Calu3 (cell line): Measurements from ENCODE around the gene BEAN1. TPM values are rescaled to one million over a fixed set of nuclear protein-coding genes. Genes with fewer than 3 reads are reported as not detected.
A peak's percentile ranks its signal among the peaks of the same experiment; 100 is the strongest.
"Not testable (repeated sequence)": the region's sequence is repeated elsewhere in the genome, so short reads cannot be mapped to it uniquely, and the experiment has no call there.

ENCODE experiments used
- BruUV-seq: library from RNA; stranded (reverse); fragments of 400-500 nt; replicated peaks from 2 replicates; lab custom pipeline; 2021; lab: Mats Ljungman, UMichigan
- CTCF ChIA-PET: fragments of 300-600 bp; sonication (Branson Sonifier 250); formaldehyde crosslinking; loops from one replicate; lab custom pipeline; 2022; ENCODE audit warnings: antibody characterized with exemption; lab: Charles Lee
- DNase-seq: peaks from one replicate; pipeline ENCODE4 v3.0.0; 2022
- H3K27ac Mint-ChIP-seq: one replicate; pipeline ENCODE4 v1.8.0; 2022; ENCODE audit warnings: mixed read lengths; ENCODE audit not compliant: unreplicated experiment
- H3K27me3 Mint-ChIP-seq: one replicate; pipeline ENCODE4 v1.8.0; 2022; ENCODE audit warnings: mixed read lengths; ENCODE audit not compliant: unreplicated experiment
- H3K36me3 Mint-ChIP-seq: one replicate; pipeline ENCODE4 v1.8.0; 2022; ENCODE audit warnings: mild to moderate bottlenecking, moderate library complexity, mixed read lengths; ENCODE audit not compliant: insufficient read depth, unreplicated experiment
- H3K4me1 Mint-ChIP-seq: one replicate; pipeline ENCODE4 v1.8.0; 2022; ENCODE audit warnings: mild to moderate bottlenecking, low read depth, mixed read lengths; ENCODE audit not compliant: unreplicated experiment
- H3K4me3 Mint-ChIP-seq: one replicate; pipeline ENCODE4 v1.8.0; 2022; ENCODE audit warnings: mild to moderate bottlenecking, low read depth, moderate library complexity, mixed read lengths; ENCODE audit not compliant: unreplicated experiment
- H3K9me3 Mint-ChIP-seq: one replicate; pipeline ENCODE4 v1.8.0; 2022; ENCODE audit warnings: low read depth, mixed read lengths; ENCODE audit not compliant: unreplicated experiment
- CTCF ChIP-seq: fragments of 200-600 bp; IDR thresholded peaks from one replicate; pipeline ENCODE4 v1.8.0; 2022; ENCODE audit warnings: antibody characterized with exemption; ENCODE audit not compliant: unreplicated experiment
- intact Hi-C: fragments of 100-400 bp; cut with micrococcal nuclease; formaldehyde crosslinking; loops from one replicate; pipeline ENCODE4 v1.10.0; 2022; ENCODE audit not compliant: unreplicated experiment
- total RNA-seq: library from RNA; stranded (reverse); gene quantifications from 2 replicates; pipeline ENCODE4 v1.2.3, GENCODE V29; 2022

The BEAN1 gene
- total RNA-seq, 1 experiment from 2014 or later: 3.1 TPM

DNA sequence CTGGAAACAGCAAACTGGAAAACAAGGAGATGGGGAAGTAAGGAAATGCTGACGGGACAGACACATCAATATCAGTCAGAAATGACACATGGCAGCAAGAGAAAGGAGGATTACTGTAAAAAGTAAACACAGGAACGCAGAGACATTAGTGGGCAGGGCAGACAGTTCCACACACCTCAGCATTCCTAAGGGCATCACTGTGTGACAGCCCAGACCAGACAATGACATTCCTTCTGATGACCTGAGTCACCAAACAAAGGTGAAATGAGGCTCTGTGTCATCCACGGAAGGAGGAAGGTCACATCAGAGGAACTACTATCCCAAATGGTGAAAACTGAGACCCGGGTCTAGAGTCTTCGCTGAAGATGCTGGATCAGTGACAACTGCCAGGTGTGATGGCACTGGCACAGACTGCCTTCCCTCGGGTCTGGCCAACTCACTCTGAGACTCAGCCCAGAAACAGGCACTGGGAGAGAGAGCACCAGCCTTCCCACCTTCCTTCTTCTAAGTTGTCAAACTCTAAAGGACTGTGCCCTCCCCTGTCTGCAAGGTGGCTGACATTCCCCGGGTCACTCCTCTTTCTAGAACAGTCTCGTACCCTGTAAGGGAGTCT is 86.1 kb downstream of the BEAN1 start:
- intact Hi-C loops: no loop called here
- TF ChIP-seq CTCF: no peak
- Mint-ChIP-seq H3K27me3 (no peaks in the 10 kb centered on the region), H3K36me3 (peaks cover 85% of the 10 kb centered on the region), H3K4me3 (peak overlapping the region; percentile 43), H3K27ac (peak overlapping the region; percentile 99), H3K9me3 (no peaks in the 10 kb centered on the region), H3K4me1 (peaks cover 95% of the 10 kb centered on the region)
- no peak for DNase-seq
- CTCF ChIA-PET: interaction anchor here (0.9 kb wide), 1 partner anchor 47 kb away, joined by 3 read pairs; no protein-coding TSS in a partner anchor
- no TSS peak for BruUV-seq

DNA sequence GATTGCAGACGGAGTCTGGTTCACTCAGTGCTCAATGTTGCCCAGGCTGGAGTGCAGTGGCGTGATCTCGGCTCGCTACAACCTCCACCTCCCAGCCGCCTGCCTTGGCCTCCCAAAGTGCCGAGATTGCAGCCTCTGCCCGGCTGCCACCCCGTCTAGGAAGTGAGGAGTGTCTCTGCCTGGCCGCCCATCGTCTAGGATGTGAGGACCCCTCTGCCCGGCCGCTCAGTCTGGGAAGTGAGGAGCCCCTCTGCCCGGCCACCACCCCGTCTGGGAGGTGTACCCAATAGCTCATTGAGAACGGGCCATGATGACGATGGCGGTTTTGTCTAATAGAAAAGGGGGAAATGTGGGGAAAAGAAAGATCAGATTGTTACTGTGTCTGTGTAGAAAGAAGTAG is 87.3 kb downstream of the BEAN1 start:
- H3K27me3 Mint-ChIP-seq, intact Hi-C loops: not testable (repeated sequence)
- peaks cover 83% of the 10 kb centered on the region for H3K4me1 Mint-ChIP-seq

DNA sequence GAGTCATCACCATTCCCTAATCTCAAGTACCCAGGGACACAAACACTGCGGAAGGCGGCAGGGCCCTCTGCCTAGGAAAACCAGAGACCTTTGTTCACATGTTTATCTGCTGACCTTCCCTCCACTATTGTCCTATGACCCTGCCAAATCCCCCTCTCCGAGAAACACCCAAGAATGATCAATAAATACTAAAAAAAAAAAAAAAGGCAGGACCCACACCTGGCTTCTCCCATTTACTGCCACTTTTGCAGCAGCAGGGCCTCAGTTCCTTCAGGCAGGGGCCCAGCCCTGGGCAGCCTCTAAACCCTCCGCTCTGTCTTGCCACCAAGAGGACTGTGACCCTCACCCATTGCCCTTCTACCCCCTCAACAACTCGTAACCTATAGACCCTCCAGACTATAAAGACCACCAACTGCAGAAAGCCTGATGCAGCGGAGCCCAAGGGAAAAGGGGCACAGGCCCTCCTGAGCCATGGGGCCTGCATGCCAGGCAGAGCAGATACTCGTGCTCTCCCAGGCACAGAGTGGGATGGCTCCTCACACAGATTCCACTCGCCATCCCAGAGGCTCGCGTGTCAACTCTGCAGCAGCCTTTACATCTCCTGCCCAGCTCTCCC is 88.0 kb downstream of the BEAN1 start:
- Mint-ChIP-seq H3K4me3 (peak overlapping the region; percentile 21), H3K27ac (peak overlapping the region; percentile 99), H3K4me1 (peaks cover 83% of the 10 kb centered on the region), H3K36me3 (peaks cover 76% of the 10 kb centered on the region)
- DNase-seq, H3K9me3 Mint-ChIP-seq, H3K27me3 Mint-ChIP-seq, BruUV-seq, intact Hi-C loops: not testable (repeated sequence)
- CTCF ChIA-PET: interaction anchor here (0.9 to 1.0 kb wide), 3 partner anchors 107 to 158 kb away, joined by 5 to 11 read pairs (median 8); no protein-coding TSS in a partner anchor

More for the DNA sequence above, 87.3 kb downstream of the BEAN1 start:
- H3K9me3 Mint-ChIP-seq, CTCF ChIA-PET, DNase-seq, H3K4me3 Mint-ChIP-seq, BruUV-seq: not testable (repeated sequence)
- peak overlapping the region; percentile 99 for H3K27ac Mint-ChIP-seq
- H3K36me3 Mint-ChIP-seq: peaks cover 76% of the 10 kb centered on the region

GRCh38 chr16:66515596-66516508 is 88.8 kb downstream of the BEAN1 start:
- DNase-seq: peak; percentile 62
- Mint-ChIP-seq H3K27me3 (no peaks in the 10 kb centered on the region), H3K4me3 (peak overlapping the region; percentile 60), H3K27ac (peak overlapping the region; percentile 99), H3K9me3 (no peaks in the 10 kb centered on the region), H3K4me1 (peaks cover 83% of the 10 kb centered on the region), H3K36me3 (peaks cover 73% of the 10 kb centered on the region)
- BruUV-seq: no TSS peak
- CTCF ChIA-PET: interaction anchor here (0.6 to 1.0 kb wide), 7 partner anchors 63 to 193 kb away, joined by 3 to 11 read pairs (median 5); no protein-coding TSS in a partner anchor
- intact Hi-C loops: loop anchor here (1.0 to 2.0 kb wide), 2 partner anchors 32 to 37 kb away; partner anchors contain the start of gene CKLF
- peak; percentile 34 for TF ChIP-seq CTCF

GRCh38 chr16:66516509-66516807 is 89.4 kb downstream of the BEAN1 start:
- no TSS peak for BruUV-seq
- Mint-ChIP-seq H3K4me1 (peaks cover 82% of the 10 kb centered on the region), H3K27ac (peak overlapping the region; percentile 99), H3K9me3 (no peaks in the 10 kb centered on the region), H3K36me3 (peaks cover 70% of the 10 kb centered on the region), H3K27me3 (no peaks in the 10 kb centered on the region), H3K4me3 (peak overlapping the region; percentile 60)
- CTCF ChIA-PET: no interaction called here
- TF ChIP-seq CTCF: no peak
- DNase-seq: no peak
- intact Hi-C loops: loop anchor here (1.0 to 2.0 kb wide), 2 partner anchors 32 to 36 kb away; partner anchors contain the start of gene CKLF
